Fibroblast of skin of right biceps (primary cell): ENCODE results near the gene TNP2.
"Not testable (repeated sequence)": the region's sequence is repeated elsewhere in the genome, so short reads cannot be mapped to it uniquely, and the experiment has no call there.

ENCODE experiments used
- DNase-seq: peaks from one replicate; pipeline ENCODE4 v3.0.0-alpha.2; 2013

Gene TNP2

DNA sequence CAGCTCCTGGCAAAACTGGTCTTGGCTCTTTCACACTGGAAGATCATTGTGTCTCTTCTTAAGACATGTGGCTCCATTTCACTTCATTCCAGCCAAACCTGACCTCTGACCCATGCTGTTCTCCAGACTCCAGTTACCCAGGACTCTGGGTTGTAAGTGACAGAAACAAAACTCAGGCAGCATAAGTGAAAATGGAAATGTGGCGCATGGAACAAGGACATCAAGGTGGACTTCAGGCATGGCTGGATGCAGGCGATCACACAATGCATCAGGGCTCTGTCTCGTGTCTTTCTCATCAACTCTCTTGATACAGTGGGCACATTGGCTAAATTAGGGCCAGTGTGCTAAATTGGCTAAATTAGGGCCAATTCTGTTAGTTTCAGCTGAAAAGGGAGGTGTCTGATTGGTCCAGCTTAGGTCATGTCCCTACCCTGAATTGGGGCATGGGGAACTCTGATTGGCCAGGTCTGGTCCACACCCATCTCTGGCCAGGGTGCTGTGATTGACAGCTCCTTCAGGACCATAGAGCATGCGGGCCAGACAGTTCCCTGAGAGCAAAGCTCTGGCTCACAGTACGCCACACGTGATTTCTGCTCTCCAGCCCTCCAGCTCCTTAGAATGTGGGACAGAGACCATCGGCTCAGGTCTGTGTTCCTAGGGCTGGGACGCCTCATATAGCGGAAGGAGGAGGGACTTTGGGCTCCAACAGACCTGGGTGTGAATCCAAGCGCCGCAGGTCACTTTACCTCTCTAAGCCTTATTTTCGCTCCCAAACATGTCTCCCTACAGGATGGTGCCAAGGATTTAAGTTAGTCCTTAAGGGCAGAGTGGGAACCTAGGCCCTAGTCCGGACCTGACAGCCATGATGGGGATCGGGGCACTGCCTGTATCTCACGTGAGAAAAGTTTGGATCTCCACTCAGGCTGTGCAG, 30.6 kb downstream of the TNP2 start:
- no peak for DNase-seq

- DNase-seq = no peak
Measured at GRCh38 chr16:11236461-11237254, 32.5 kb downstream of the TNP2 start.

DNA sequence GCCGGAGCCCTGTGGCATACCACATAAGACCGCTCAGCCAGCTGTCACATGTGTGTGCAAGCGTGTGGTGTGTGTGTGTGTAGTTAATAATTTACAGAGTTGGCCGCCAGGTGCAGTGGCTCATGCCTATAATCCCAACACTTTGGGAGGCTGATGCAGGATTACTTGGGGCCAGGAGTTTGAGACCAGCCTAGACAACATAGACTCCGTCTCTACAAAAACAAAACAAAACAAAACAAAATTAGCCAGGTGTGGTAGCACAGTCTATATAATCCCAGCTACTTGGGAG, 33.5 kb downstream of the TNP2 start:
- no peak for DNase-seq

DNA sequence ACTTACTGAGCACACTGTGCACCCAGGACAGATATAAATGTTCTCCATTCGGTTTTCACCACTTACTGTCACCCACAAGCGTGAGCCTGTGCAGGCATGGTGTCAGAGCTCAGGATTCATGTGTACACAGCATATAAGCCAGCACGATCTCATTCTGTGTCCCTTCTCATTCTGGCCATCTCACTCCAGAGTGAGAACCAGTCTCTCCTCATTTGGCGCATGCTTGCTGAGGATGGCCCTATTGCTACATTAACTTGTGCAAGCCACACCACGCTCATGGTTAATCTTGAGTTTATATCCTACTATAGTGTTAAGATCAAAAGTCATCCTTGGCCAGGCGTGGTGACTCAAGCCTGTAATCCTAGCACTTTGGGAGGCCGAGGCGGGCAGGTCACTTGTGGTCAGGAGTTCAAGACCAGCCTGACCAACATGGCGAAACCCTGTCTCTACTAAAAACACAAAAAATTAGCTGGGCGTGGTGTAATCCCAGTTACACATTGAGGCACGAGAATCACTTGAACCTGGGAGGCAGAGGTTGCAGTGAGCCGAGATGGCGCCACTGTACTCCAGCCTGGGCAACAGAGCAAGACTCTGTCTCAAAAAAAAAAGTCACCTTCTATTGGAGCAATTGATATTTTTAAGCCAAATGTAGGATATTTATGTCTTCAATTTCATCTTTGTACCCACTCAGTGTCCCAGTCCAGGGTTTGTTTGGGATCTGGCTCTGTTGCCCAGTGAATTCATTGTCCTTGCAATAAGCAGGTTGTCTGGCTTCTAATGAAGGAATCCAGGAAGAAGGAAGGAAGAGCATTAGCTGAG, 34.0 kb downstream of the TNP2 start:
- no peak for DNase-seq

- DNase-seq = no peak
Measured at GRCh38 chr16:11233727-11234376, 35.3 kb downstream of the TNP2 start.

- no peak for DNase-seq
Measured at GRCh38 chr16:11232852-11233726, 36.0 kb downstream of the TNP2 start.

GRCh38 chr16:11232302-11232851, 36.7 kb downstream of the TNP2 start:
- no peak for DNase-seq

GRCh38 chr16:11231367-11231970, 37.7 kb downstream of the TNP2 start:
- no peak for DNase-seq

DNA sequence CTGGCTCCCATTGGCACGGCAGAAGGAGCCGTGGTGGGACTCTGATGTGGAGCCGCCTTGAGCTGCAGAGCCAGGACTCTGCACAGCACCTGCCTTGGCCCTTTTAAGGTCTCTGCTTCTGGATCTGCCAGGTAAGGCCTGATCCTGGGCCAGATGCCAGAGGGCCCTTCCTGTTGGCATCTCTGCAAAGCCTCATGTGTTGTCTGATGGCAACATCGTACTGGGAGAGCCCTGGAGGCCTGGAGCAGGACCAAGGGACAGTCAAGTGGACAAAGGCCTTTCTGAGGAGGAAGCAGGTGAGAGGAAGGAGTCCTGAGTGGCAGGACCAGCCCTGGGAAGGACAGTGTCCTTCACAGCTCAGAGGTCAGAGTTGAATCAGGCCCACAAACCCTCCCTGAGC, 39.2 kb downstream of the TNP2 start:
- no peak for DNase-seq

DNA sequence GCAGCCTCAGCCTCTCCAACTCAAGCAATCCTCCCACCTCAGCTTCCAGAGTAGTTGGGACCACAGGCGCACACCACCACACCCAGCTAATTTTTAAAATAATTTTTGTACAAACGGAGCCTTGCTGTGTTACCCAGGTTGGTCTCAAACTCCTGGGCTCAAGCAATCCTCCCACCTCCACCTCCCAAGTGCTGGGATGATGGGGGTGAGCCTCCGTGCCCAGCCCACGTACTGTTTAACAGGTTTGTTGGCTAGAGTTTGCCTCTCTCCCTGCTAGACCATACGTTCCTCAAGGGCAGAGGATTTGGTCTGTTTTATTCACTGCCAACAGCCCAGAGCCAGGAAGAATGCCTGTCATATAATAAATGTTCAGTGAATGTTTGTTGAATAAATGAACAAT, 39.7 kb downstream of the TNP2 start:
- no peak for DNase-seq

DNA sequence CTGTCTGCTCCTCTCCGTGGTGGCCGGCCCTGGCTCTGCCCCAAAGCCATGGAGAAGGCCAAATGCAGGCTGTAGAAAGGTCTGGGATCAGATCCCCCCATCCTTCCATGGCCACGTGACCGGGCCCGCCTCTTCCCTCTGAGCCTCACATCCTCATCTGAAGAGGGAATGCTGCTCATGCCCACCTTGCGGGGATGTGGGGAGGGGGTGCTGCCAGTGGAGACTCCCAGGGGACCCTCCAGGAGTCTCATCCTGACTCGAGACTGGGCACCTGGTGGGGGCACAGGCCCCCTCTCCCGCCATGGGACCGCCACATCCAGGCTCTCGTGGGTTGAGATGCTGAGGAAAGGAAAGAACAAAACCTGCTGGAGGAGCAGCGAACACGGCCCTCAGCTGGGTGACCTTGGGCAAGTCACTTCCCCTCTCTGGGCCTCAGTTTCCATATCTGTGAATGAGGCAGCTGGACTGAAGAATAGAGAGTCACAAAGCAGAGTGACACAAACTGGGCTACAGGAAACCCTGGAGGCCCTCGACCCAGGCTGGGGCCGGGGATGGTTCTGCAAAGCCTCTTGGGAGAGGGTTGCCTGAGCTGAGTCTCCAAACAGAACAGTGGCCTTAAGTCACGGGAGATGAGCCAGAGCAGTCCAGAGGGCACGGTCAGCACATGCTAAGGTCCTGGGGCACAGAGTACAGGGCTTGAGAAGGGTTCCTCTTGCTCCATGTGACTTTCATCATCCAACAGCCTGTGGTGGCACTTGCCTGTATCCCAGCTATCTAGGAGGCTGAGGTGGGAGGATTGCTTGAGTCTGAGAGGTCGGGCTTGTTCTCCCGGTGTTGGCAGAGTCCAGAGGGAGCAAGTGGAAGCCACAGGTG, 43.2 kb downstream of the TNP2 start:
- DNase-seq = no peak

DNA sequence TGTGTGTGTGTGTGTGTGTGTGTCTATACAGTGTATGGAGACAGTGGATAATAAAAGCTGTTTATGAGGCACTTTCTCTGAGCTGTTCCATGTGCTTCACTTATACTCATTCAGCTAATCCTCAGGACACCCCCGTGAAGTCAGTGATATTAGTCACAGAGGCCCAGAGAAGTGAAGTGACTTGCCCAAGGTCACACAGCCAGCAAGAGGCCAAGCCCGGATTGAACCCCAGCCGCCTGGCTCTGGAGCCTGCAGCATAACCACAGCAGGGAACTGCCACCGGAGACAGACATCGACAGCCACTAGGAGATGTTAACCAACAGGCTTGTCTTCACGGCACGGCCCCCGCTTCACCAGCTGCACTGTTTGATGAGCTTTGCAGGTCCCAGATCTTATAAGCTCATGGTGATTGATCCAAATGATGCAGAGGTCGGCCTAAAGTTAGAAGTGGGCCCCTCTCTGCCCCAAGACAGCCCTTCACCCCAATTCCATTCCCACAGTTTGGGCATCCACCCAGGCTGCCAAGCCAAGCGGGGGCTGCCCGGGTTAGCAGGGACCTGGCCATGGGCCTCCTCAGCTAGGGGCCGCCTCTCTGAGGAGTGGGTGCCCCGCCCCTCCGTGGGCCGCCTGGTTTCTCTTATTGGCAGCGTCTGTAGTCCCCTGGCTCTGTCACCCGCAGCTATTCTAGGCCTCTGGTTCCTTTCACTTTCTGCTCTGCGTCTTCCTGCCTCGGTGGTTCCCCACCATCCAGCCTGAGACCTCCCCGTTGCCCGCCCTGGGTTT, 44.0 kb downstream of the TNP2 start:
- DNase-seq = no peak

- no peak for DNase-seq
Measured at GRCh38 chr16:11224096-11224893, 44.8 kb downstream of the TNP2 start.

DNA sequence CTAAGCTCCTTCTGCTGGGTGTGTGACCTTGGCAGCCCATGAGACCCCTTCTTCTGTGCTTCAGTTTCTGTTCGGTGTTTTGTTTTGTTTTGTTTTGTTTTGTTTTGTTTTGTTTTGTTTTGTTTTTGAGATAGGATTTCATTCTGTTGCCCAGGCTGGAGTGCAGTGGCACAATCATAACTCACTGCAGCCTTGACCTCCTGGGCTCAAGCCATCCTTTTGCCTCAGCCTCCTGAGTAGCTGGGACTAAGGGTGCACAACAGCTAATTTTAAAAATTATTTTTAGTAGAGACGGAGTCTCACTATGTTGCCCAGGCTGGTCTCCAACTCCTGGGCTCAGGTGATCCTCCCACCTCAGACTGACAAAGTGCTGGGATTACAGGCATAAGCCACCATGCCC, 48.6 kb downstream of the TNP2 start:
- DNase-seq = not testable (repeated sequence)

DNA sequence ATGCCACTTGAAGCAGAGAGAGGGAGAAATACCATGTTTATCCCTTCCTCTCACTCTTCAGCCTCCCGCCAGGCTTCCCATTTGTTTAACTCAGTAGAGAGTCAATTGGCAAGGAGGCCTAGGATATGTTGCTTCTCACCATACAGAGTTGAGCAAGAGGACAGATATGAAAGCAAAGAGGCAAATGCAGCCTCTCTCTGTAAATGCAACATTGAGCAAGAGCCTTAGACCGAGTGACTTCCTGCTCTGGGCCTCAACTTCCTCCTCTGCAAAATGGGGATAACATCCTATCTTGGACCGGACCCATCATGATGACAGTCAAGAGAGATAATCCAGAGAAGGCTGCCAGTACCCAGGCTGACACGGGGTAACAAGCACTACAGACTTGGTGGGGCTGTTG, 49.9 kb downstream of the TNP2 start:
- no peak for DNase-seq

DNA sequence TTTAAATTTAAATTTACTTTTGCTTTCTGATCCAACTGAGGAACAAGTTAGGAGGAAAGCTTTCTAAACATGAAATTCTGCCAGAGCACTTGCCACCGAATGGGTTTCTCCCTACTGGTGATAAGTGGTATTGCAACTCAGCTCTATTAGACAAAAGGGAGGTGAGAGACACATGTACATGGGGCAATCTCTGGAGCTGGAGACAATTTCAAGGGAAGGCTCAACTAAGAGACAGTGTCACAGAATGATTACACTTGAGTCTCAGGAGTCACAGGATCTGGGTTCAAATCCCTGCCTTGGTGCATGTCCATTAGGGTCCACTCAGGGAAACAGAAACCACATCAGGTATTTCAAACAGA, 50.5 kb downstream of the TNP2 start:
- DNase-seq = no peak
